ENCODE measurements around the gene GAN.

GRCh38 chr16:81399909-81400308 lies 85.1 kb downstream of the GAN start:
- TF ChIP-seq CTCF (conservative IDR thresholded peaks at IDR 0.05; ENCODE audit: low read depth, low read length) (no peak), RCOR1 (IDR thresholded peaks at IDR 0.05; ENCODE audit: insufficient replicate concordance, low read length) (no peak), POLR2A (IDR thresholded peaks at IDR 0.05; ENCODE audit: low read depth, low read length) (no peak), MAFK (IDR thresholded peaks at IDR 0.05; ENCODE audit: low read depth, low read length) (no peak)

Measured in IMR-90 (cell line).